H9 (cell line): ENCODE results near the gene ITGB6. TPM values are rescaled to one million over a fixed set of nuclear protein-coding genes. Genes with fewer than 3 reads are reported as not detected.

Experiments used
- DNase-seq: peaks from one replicate; pipeline ENCODE4 v3.0.0-alpha.2; 2017
- H2AFZ ChIP-seq: one replicate; pipeline ENCODE4 v1.6.1; 2013; ENCODE audit warnings: mild to moderate bottlenecking, low read length, control low read depth, moderate library complexity
- H2AK5ac ChIP-seq: 2 replicates; pipeline ENCODE4 v1.6.1; 2013; ENCODE audit warnings: low read length, control low read depth, mixed read lengths; ENCODE audit not compliant: insufficient read length
- H2BK120ac ChIP-seq: one replicate; pipeline ENCODE4 v1.6.1; 2013; ENCODE audit warnings: low read depth, mild to moderate bottlenecking, low read length, control low read depth, inconsistent platforms; ENCODE audit not compliant: poor library complexity, severe bottlenecking
- H2BK12ac ChIP-seq: 2 replicates; pipeline ENCODE4 v1.6.1; 2013; ENCODE audit warnings: low read length, control low read depth, mixed read lengths, low read depth; ENCODE audit not compliant: insufficient read length
- H2BK15ac ChIP-seq: 2 replicates; pipeline ENCODE4 v1.6.1; 2013; ENCODE audit warnings: low read depth, low read length, control low read depth
- H2BK20ac ChIP-seq: one replicate; pipeline ENCODE4 v1.6.1; 2013; ENCODE audit warnings: low read depth, mild to moderate bottlenecking, low read length, control low read depth, inconsistent platforms; ENCODE audit not compliant: poor library complexity, severe bottlenecking
- H2BK5ac ChIP-seq: 2 replicates; pipeline ENCODE4 v1.6.1; 2013; ENCODE audit warnings: low read length, control low read depth, mixed read lengths; ENCODE audit not compliant: insufficient read length
- H3K14ac ChIP-seq: 2 replicates; pipeline ENCODE4 v1.6.1; 2013; ENCODE audit warnings: low read length, control low read depth; ENCODE audit not compliant: insufficient read depth
- H3K18ac ChIP-seq: 2 replicates; pipeline ENCODE4 v1.6.1; 2013; ENCODE audit warnings: low read depth, mild to moderate bottlenecking, mixed read lengths, low read length, control low read depth; ENCODE audit not compliant: insufficient read length
- H3K23ac ChIP-seq: 2 replicates; pipeline ENCODE4 v1.6.1; 2013; ENCODE audit warnings: low read length, control low read depth, mixed read lengths, low read depth; ENCODE audit not compliant: insufficient read length
- H3K23me2 ChIP-seq: 2 replicates; pipeline ENCODE4 v1.6.1; 2013; ENCODE audit warnings: low read depth, mild to moderate bottlenecking, mixed read lengths, low read length, control low read depth; ENCODE audit not compliant: insufficient read length, poor library complexity, severe bottlenecking
- H3K27ac ChIP-seq: 2 replicates; pipeline ENCODE4 v1.5.1; 2013; ENCODE audit warnings: low read length, control low read depth, mixed read lengths, low read depth; ENCODE audit not compliant: insufficient read length
- H3K27me3 ChIP-seq: 2 replicates; pipeline ENCODE4 v1.6.1; 2013; ENCODE audit warnings: low read length, control low read depth, inconsistent platforms; ENCODE audit not compliant: insufficient read depth
- H3K4ac ChIP-seq: 2 replicates; pipeline ENCODE4 v1.6.1; 2013; ENCODE audit warnings: low read depth, mild to moderate bottlenecking, control low read depth, inconsistent platforms, low read length, moderate library complexity
- H3K4me1 ChIP-seq: 2 replicates; pipeline ENCODE4 v1.6.1; 2013; ENCODE audit warnings: low read length, control low read depth, inconsistent platforms; ENCODE audit not compliant: insufficient read depth
- H3K4me2 ChIP-seq: 2 replicates; pipeline ENCODE4 v1.6.1; 2013; ENCODE audit warnings: low read length, control low read depth, mixed read lengths; ENCODE audit not compliant: insufficient read length, insufficient read depth
- H3K56ac ChIP-seq: 2 replicates; pipeline ENCODE4 v1.6.1; 2013; ENCODE audit warnings: low read depth, mild to moderate bottlenecking, mixed read lengths, low read length, control low read depth; ENCODE audit not compliant: insufficient read length
- H3K79me1 ChIP-seq: 2 replicates; pipeline ENCODE4 v1.6.1; 2013; ENCODE audit warnings: low read depth, mild to moderate bottlenecking, moderate library complexity, low read length, control low read depth, inconsistent platforms; ENCODE audit not compliant: insufficient read depth, poor library complexity, severe bottlenecking
- H3K79me2 ChIP-seq: 2 replicates; pipeline ENCODE4 v1.6.1; 2013; ENCODE audit warnings: low read length, control low read depth, inconsistent platforms; ENCODE audit not compliant: insufficient read depth
- H3K9ac ChIP-seq: 2 replicates; pipeline ENCODE4 v1.6.1; 2013; ENCODE audit warnings: low read length, control low read depth, mixed read lengths; ENCODE audit not compliant: insufficient read length; ENCODE audit errors: extremely low read depth
- H3K9me3 ChIP-seq: one replicate; pipeline ENCODE4 v1.6.1; 2013; ENCODE audit warnings: low read depth, low read length, inconsistent platforms; ENCODE audit not compliant: control insufficient read depth
- H3T11ph ChIP-seq: one replicate; pipeline ENCODE4 v1.6.1; 2013; ENCODE audit warnings: mild to moderate bottlenecking, low read length, control low read depth, inconsistent platforms
- H4K20me1 ChIP-seq: one replicate; pipeline ENCODE4 v1.6.1; 2013; ENCODE audit not compliant: control insufficient read depth, insufficient read length, insufficient read depth
- H4K5ac ChIP-seq: 2 replicates; pipeline ENCODE4 v1.6.1; 2013; ENCODE audit warnings: low read depth, mild to moderate bottlenecking, mixed read lengths, low read length, control low read depth; ENCODE audit not compliant: insufficient read length
- H4K8ac ChIP-seq: replicated peaks from 2 replicates; pipeline ENCODE4 v1.6.1; 2013; ENCODE audit warnings: low read length, control low read depth, mixed read lengths, low read depth; ENCODE audit not compliant: insufficient read length
- H4K91ac ChIP-seq: 2 replicates; pipeline ENCODE4 v1.6.1; 2013; ENCODE audit warnings: low read depth, mild to moderate bottlenecking, moderate library complexity, mixed read lengths, low read length, control low read depth; ENCODE audit not compliant: insufficient read length
- H3K27ac Mint-ChIP-seq, 3 experiments: 2 replicates in 2 of 3; 3 replicates in 1 of 3; pipeline ENCODE4 v1.8.0; 2020 to 2021; ENCODE audit warnings: mixed read lengths in 3 of 3, mild to moderate bottlenecking in 1 of 3, moderate library complexity in 1 of 3
- H3K27me3 Mint-ChIP-seq: 2 replicates; pipeline ENCODE4 v1.8.0; 2021; ENCODE audit warnings: low read depth, mild to moderate bottlenecking, moderate library complexity, mixed read lengths
- H3K36me3 Mint-ChIP-seq, 3 experiments: 2 replicates in 2 of 3; 3 replicates in 1 of 3; pipeline ENCODE4 v1.8.0; 2020 to 2021; ENCODE audit warnings: low read depth in 3 of 3, mixed read lengths in 3 of 3; ENCODE audit not compliant: insufficient read depth in 1 of 3
- H3K4me1 Mint-ChIP-seq, 2 experiments: 2 replicates each; pipeline ENCODE4 v1.8.0; 2020; ENCODE audit warnings: mixed read lengths in 2 of 2
- H3K4me3 Mint-ChIP-seq, 2 experiments: 2 replicates in 1 of 2; 3 replicates in 1 of 2; pipeline ENCODE4 v1.8.0; 2020 to 2021; ENCODE audit warnings: mild to moderate bottlenecking in 2 of 2, mixed read lengths in 2 of 2, moderate library complexity in 1 of 2
- H3K9me3 Mint-ChIP-seq, 2 experiments: 2 replicates in 1 of 2; 3 replicates in 1 of 2; pipeline ENCODE4 v1.8.0; 2020; ENCODE audit warnings: mild to moderate bottlenecking in 2 of 2, mixed read lengths in 2 of 2, moderate library complexity in 1 of 2
- CTCF ChIP-seq: fragments of 200-600 bp; sonication (generic); conservative IDR thresholded peaks from 3 replicates; pipeline ENCODE4 v1.8.0; 2021; ENCODE audit warnings: antibody characterized with exemption, mild to moderate bottlenecking
- WGBS: extraction: QIAGEN DNeasy Blood & Tissue Kit; methylation state at CpG from one replicate; pipeline ENCODE4 v1.1.7; 2013; ENCODE audit warnings: missing lambda C conversion rate, low lambda C conversion rate, mixed read lengths; ENCODE audit not compliant: insufficient read length; ENCODE audit errors: extremely low coverage; 5-methylcytosine and 5-hydroxymethylcytosine counted together
- total RNA-seq: library from RNA; stranded (reverse); gene quantifications from 2 replicates; pipeline ENCODE4 v1.2.1, GENCODE V29; 2021

ITGB6 gene
- total RNA-seq, 1 experiment from 2014 or later: not detected

GRCh38 chr2:160226367-160226766, 26.3 kb upstream of the ITGB6 start:
- Histone ChIP-seq H3K9me3 (no peaks in the 10 kb centered on the region), H4K8ac (no peak overlapping the region), H2BK12ac (no peak overlapping the region), H3T11ph (no peak overlapping the region), H2BK20ac (no peak overlapping the region), H3K23me2 (no peaks in the 10 kb centered on the region), H3K27ac (no peak overlapping the region), H3K56ac (no peak overlapping the region), H3K4me1 (no peaks in the 10 kb centered on the region), H4K20me1 (no peaks in the 10 kb centered on the region), H3K27me3 (no peaks in the 10 kb centered on the region), H2BK15ac (no peak overlapping the region), H2BK5ac (no peak overlapping the region), H2AFZ (no peak overlapping the region), H3K14ac (no peak overlapping the region; the same call in 1 of the 2 replicates), H4K91ac (no peak overlapping the region), H3K79me1 (no peaks in the 10 kb centered on the region), H3K4ac (no peak overlapping the region), H4K5ac (no peak overlapping the region), H3K4me2 (no peak overlapping the region), H3K79me2 (no peaks in the 10 kb centered on the region; the same call in 1 of the 2 replicates), H2AK5ac (no peak overlapping the region), H3K23ac (no peak overlapping the region), H3K9ac (no peak overlapping the region), H3K18ac (no peak overlapping the region), H2BK120ac (no peak overlapping the region)
- Mint-ChIP-seq H3K4me1 (peaks cover 3 to 6% of the 10 kb centered on the region in 2 experiments), H3K9me3 (no peaks in the 10 kb centered on the region), H3K27me3 (no peaks in the 10 kb centered on the region), H3K4me3 (no peak overlapping the region), H3K27ac (peak overlapping the region in 1 of 3 experiments; percentile 40; a peak in 2 of 7 replicates), H3K36me3 (no peaks in the 10 kb centered on the region)
- no peak for DNase-seq
- no peak for TF ChIP-seq CTCF
- no CpG with 5 or more reads among the region's 5 CpGs for WGBS
